GM19328 (cell line): ENCODE data around the gene CERS2.
"Not testable (repeated sequence)": the region's sequence is repeated elsewhere in the genome, so short reads cannot be mapped to it uniquely, and the experiment has no call there.

Source experiments
- ATAC-seq: cut with Tn5 transposase; IDR thresholded peaks from one replicate; pipeline ENCODE4 v1.9.1; 2021; ENCODE audit warnings: mild to moderate bottlenecking, moderate library complexity; ENCODE audit not compliant: unreplicated experiment

The CERS2 gene

GRCh38 chr1:150970808-150971582 is 3.6 kb downstream of the CERS2 start:
- no peak for ATAC-seq

GRCh38 chr1:150969626-150970025 is 5.0 kb downstream of the CERS2 start:
- ATAC-seq = no peak

- no peak for ATAC-seq
Observed at GRCh38 chr1:150968491-150968890, 6.1 kb downstream of the CERS2 start.

GRCh38 chr1:150967936-150968335 is 6.7 kb downstream of the CERS2 start:
- ATAC-seq = no peak

DNA sequence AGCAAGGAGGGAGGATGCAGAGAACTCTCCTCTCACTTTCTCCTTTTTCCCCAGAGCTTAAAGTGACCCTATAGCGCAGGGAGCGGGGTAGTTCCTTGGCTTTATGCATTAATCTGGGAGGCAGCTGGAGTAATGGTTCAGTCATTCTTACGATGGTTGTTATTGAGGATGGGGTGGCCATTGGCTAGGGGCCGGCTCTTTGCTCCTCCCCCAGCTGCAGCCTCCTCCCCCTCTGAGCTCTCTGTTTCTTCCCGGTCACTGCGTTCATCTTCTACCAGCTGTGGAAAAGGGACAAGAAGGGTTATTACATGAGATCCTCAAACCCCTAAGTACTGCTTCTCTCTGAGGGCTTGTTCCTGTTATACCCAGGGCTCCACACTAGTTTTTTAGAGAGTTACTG is 8.6 kb downstream of the CERS2 start:
- no peak for ATAC-seq

GRCh38 chr1:150965605-150966004 is 9.0 kb downstream of the CERS2 start:
- ATAC-seq = no peak

DNA sequence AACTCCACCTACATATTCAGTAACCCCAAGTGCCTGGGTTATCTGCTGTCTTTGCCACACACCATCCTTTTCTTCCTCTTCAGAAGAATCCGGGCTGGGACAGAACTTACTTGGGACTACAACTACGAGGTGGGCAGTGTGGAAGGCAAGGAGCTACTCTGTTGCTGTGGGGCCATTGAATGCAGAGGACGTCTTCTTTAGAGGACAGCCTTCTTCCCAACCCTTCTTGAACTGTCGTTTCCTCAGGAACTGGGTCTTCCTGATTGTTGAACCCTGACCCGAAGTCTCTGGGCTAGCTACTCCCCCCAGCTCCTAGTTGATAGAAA is 10.5 kb downstream of the CERS2 start:
- no peak for ATAC-seq

DNA sequence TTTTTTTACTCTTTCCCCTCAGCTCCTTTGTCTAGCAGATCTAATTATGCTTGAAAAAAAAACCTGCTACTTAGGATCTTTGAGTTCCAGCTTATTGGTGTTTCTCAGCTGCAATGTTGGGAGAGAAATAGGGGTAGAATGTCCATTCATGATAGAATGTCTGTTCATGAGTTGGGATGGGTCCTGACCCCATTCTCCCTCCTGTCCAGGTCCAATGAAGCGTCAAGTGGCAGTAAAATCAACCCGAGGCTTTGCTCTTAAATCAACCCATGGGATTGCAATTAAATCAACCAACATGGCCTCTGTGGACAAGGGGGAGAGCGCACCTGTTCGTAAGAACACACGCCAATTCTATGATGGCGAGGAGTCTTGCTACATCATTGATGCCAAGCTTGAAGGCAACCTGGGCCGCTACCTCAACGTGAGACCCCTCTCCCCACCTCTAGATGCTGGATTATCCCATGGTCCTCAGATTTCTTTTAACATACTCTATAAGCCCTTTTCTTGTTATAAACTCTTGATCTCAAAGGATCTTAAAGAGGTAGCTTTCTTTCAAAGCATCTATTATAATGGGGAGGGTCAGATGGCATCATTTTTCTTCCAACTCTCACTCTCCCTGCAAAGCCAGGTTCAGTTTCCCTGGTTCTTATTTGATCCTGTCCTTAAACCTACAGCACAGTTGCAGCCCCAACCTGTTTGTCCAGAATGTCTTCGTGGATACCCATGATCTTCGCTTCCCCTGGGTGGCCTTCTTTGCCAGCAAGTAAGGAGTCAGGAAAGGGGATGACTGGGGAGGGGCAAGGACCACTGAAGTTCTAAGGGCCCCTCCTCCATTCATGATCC is 11.1 kb downstream of the CERS2 start:
- ATAC-seq = no peak

GRCh38 chr1:150961756-150962155 is 12.9 kb downstream of the CERS2 start:
- no peak for ATAC-seq

DNA sequence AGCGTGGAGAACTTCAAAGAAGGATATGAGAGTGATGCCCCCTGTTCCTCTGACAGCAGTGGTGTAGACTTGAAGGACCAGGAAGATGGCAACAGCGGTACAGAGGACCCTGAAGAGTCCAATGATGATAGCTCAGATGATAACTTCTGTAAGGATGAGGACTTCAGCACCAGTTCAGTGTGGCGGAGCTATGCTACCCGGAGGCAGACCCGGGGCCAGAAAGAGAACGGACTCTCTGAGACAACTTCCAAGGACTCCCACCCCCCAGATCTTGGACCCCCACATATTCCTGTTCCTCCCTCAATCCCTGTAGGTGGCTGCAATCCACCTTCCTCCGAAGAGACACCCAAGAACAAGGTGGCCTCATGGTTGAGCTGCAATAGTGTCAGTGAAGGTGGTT is 14.0 kb downstream of the CERS2 start:
- no peak for ATAC-seq

GRCh38 chr1:150957666-150958065 is 17.0 kb downstream of the CERS2 start:
- no peak for ATAC-seq

- ATAC-seq = no peak
Observed at GRCh38 chr1:150955280-150955679, 19.4 kb downstream of the CERS2 start.

DNA sequence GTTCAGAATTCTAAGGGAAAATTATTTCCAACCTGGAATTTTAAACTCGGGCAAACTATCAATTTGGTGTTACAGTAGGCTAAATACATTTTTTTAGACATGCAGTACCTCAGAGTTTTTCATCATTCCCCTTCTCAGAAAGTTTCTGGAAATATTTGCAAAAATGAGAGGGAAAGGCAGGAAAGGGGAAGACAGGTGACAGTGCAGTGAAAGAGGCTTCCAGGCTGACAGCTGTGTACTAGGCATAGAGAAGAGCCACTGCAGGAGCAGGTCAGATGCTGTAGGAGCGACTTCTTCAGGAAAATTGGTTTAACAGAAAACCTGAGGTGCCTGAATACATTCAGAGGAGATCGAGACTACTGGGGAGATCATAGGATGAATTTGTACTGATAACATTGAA is 19.9 kb downstream of the CERS2 start:
- ATAC-seq = no peak

GRCh38 chr1:150944856-150945255 is 29.8 kb downstream of the CERS2 start:
- no peak for ATAC-seq

DNA sequence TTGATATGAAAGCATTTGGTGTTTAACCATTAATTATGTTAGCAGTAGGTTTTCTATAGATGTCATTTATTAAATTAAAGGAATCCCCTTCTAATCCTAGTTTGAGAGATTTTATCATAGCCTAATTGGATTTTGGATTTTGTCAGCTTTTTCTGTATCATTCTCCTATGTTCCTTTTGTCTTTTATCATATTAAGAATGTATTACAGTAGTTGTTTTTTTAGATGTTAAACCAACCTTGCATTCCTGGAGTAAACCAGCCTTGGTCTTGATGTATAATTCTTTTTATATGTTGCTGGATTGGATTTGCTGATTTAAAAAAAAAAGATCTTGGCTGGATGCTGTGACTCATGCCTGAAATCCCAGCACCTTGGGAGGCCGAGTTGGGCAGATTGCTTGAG is 42.9 kb downstream of the CERS2 start:
- ATAC-seq = no peak

- not testable (repeated sequence) for ATAC-seq
Observed at GRCh38 chr1:150928775-150929174, 45.9 kb downstream of the CERS2 start.

- no peak for ATAC-seq
Observed at GRCh38 chr1:150928286-150928685, 46.3 kb downstream of the CERS2 start.

GRCh38 chr1:150927624-150928023 is 47.0 kb downstream of the CERS2 start:
- no peak for ATAC-seq

DNA sequence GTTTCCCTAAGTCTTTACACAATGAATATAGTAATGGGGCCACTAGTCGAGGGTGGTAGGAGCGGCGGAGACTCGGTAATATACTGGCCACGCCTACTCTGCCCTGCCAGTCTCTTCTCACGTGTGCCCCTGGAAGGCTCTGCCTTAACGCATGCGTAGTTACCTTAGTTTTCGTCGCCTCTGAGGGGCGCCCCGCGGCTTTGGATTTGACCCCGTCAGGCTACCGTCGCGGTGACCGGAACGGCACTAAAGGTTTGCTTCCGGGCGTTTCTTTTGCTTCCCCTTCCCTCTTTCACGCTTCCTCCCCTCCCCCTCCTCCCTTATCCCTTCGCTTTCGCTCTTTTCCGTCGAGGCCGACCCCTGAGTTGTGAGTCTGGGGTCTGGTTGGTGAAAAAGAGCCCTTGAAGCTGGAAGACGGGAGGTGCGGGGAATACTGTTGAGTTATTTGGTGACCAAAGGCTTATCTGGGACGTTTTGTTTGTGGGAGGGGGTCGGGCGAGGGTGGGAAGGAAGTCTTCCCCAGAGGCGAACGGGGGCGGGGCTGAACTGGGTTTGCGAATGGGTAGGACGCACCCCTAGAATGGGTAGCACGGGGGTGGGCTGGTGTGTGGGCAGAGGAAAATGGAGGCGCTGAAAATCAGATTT is 48.4 kb downstream of the CERS2 start, which contains the start of gene SETDB1:
Gene SETDB1 (plus strand): TSS at position 267 of the 645 bp plus-strand sequence. CDS start 1,352 bp downstream, outside the sequence.
- peak; percentile 82 for ATAC-seq

DNA sequence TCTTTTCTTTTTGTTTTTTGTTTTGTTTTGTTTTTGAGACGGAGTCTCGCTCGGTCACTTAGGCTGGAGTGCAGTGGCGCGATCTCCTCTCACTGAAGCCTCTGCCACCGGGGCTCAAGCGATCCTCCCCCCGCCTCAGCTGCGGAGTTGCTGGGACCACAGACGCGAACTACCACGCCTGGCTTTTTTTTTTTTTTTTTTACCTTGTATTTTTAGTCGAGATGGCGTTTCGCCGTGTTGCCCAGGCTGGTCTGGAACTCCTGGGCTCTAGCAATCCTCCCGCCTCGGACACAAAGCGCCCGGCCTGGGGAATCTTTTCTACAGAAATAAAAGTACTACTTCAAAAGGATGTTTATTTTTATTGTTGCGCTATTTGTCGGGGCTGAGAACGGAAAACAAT is 49.6 kb downstream of the CERS2 start:
- ATAC-seq = no peak

DNA sequence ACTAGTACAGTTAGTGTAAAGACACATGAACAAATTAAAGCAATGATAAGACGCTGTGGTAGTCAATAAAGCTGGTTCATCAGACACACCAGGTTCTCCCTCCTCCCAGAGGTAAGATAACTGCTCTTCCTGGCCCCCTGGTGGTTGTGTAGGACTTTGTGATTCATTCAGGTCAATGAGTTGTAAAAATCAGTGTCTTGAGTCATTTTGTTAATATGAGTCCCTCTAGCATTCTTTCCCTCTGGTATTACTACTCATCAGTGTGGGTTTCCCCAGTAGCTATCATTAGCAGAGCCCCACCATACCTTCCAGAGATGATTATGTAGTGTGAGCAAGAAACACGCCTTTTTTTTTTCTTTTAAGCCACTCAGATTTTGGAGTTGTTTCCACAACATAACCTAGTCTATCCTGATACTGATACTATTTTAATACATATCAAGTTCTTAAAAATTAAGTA is 52.1 kb downstream of the CERS2 start:
- no peak for ATAC-seq

DNA sequence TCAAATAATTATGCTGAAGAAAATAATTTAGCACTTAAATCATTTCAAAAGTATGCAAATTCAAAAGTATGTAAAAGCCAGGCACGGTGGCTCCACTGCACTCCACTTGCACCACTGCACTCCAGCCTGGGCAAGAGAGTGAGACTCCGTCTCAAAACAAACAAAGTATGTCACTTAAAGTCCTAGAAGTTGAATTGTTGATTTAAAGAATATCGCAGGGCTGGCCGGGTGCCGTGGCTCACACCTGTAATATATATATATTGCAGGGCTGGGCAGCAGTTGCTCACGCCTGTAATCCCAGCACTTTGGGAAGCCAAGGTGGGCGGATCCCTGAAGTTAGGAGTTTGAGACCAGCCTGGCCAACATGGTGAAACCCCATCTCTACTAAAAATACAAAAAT is 57.2 kb downstream of the CERS2 start:
- no peak for ATAC-seq
